Tibial nerve (tissue), 4 donors: ENCODE data around the gene ITPKB. TPM values are rescaled to one million over a fixed set of nuclear protein-coding genes. Genes with fewer than 3 reads are reported as not detected.
A peak's percentile ranks its signal among the peaks of the same experiment; 100 is the strongest.

Source experiments
- DNase-seq, 2 donors: peaks; one replicate each; pipeline ENCODE4 v3.0.0-alpha.2; 2019; ENCODE audit warnings: low spot score in 2 of 2
- H3K27ac ChIP-seq, 4 donors: fragments of 200-600 bp; sonication (generic) in 3 of 4; one replicate each; pipeline ENCODE4 v1.5.1; 2017 to 2019; ENCODE audit warnings: mild to moderate bottlenecking in 1 of 4
- H3K27me3 ChIP-seq, 2 donors: fragments of 200-600 bp; sonication (generic) in 1 of 2; one replicate each; pipeline versions ENCODE4 v1.5.1 to v1.6.0; 2017 to 2019
- H3K36me3 ChIP-seq, 3 donors: fragments of 200-600 bp; sonication (generic); one replicate each; pipeline ENCODE4 v1.5.1; 2018 to 2019
- H3K4me1 ChIP-seq, 4 donors: fragments of 200-600 bp; sonication (generic) in 3 of 4; one replicate each; pipeline ENCODE4 v1.5.1; 2017 to 2019
- H3K4me3 ChIP-seq, 4 donors: fragments of 200-600 bp; sonication (generic) in 3 of 4; one replicate each; pipeline ENCODE4 v1.5.1; 2017 to 2019; ENCODE audit warnings: mild to moderate bottlenecking in 1 of 4, moderate library complexity in 1 of 4
- H3K9me3 ChIP-seq, 4 donors: fragments of 200-600 bp; sonication (generic) in 3 of 4; one replicate each; pipeline ENCODE4 v1.5.1; 2017 to 2019
- EP300 ChIP-seq, 2 donors: sonication (generic); formaldehyde crosslinking; IDR thresholded peaks; one replicate each; pipeline ENCODE4 v1.6.1; 2017; ENCODE audit warnings: antibody characterized with exemption in 2 of 2, mild to moderate bottlenecking in 1 of 2
- POLR2A ChIP-seq, 2 donors: fragments of 450-650 bp; IDR thresholded peaks; one replicate each; pipeline ENCODE4 v1.6.1; 2017; ENCODE audit warnings: antibody characterized with exemption in 2 of 2, mild to moderate bottlenecking in 2 of 2, moderate library complexity in 2 of 2
- WGBS, 2 donors: methylation state at CpG; one replicate each; pipeline ENCODE4 v1.1.5; 2018; 5-methylcytosine and 5-hydroxymethylcytosine counted together
- total RNA-seq, 4 donors: library from RNA; depleted of rRNA; stranded (reverse); fragments of >200 nt; gene quantifications; one replicate each; pipeline ENCODE4 v1.1.0, GENCODE V29; 2016
- TF ChIP-seq, protein P1 (sequence below), 5 experiments: fragments of 200-600 bp in 3 of 5; fragments of 450-650 bp in 2 of 5; sonication (generic) in 3 of 5; IDR thresholded peaks; one replicate each; pipeline ENCODE4 v1.5.1; 2016 to 2019; ENCODE audit warnings: antibody characterized with exemption in 5 of 5, mild to moderate bottlenecking in 3 of 5, moderate library complexity in 2 of 5

Gene ITPKB
- total RNA-seq, 4 donors from 2014 or later: 49.2 to 82.0 (median 52.7) TPM

DNA sequence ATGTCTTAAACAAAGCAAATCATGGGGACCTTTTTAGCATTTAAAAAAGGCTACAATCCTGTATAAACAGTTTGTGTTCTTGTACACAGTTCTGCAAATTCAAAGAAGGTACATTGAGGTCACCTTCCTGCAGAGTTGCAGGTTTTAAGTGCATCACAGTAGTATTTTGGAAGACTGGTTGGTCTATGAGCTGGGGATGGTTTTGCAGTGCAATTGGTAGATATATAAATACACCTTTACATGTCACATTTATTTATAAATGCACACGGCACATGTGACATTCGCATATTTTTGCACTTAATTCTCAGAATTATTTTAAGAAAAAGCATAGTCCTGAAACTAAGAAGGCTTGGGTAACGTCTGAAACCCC lies 599 bp upstream of the ITPKB start:
- Histone ChIP-seq H3K4me1 (peaks cover 0 to 36% (median 32%) of the 10 kb centered on the region in 4 donors), H3K27me3 (no peaks in the 10 kb centered on the region), H3K4me3 (peak overlapping the region in 2 of 4 donors; percentile 89 to 91), H3K9me3 (peaks cover 0 to 4% (median 0%) of the 10 kb centered on the region in 4 donors), H3K36me3 (peaks cover 0 to 12% (median 0%) of the 10 kb centered on the region in 3 donors), H3K27ac (peak overlapping the region; percentile 92 to 97 (median 94))
- TF ChIP-seq POLR2A (IDR thresholded peaks at IDR 0.05): no peak
- TF ChIP-seq, protein P1, sequence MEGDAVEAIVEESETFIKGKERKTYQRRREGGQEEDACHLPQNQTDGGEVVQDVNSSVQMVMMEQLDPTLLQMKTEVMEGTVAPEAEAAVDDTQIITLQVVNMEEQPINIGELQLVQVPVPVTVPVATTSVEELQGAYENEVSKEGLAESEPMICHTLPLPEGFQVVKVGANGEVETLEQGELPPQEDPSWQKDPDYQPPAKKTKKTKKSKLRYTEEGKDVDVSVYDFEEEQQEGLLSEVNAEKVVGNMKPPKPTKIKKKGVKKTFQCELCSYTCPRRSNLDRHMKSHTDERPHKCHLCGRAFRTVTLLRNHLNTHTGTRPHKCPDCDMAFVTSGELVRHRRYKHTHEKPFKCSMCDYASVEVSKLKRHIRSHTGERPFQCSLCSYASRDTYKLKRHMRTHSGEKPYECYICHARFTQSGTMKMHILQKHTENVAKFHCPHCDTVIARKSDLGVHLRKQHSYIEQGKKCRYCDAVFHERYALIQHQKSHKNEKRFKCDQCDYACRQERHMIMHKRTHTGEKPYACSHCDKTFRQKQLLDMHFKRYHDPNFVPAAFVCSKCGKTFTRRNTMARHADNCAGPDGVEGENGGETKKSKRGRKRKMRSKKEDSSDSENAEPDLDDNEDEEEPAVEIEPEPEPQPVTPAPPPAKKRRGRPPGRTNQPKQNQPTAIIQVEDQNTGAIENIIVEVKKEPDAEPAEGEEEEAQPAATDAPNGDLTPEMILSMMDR (IDR thresholded peaks at IDR 0.05): no peak
- no peak for TF ChIP-seq EP300 (IDR thresholded peaks at IDR 0.05)
- 59 to 67% methylated on average over 3 of the region's 3 CpGs for WGBS, 2 donors
- DNase-seq: no peak

DNA sequence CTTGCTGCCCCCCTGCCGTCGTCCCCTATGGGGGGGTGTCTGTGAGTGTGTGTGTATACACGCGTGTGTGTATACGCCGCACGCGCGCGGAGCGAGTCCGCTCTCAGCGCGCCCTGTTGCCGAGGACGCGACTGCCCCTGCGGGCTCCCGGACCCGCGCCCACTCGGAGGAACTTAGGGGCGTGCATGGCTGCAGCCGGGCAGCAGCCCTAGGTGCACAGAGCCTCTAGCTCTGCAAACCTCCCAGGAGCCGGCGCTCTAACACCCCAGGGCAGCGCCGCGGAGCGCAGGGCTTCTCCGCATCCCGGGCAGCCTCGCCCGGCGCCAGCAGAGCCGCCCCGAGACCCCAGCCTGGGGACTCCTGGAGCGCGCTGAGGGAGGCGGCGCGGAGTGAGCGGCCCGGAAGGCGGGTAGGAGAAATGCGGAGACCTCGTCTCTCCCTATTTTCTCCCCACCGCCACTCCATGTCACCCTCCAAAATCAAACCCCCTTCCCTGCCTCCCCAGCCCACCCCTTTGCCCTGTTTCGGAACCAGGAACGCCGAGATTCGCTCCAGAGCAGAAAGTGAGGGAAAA lies 574 bp downstream of the ITPKB start:
- Histone ChIP-seq H3K27ac (peak overlapping the region; percentile 92 to 97 (median 94)), H3K4me1 (peaks cover 0 to 48% (median 42%) of the 10 kb centered on the region in 4 donors), H3K4me3 (peak overlapping the region; percentile 74 to 97 (median 90)), H3K27me3 (no peaks in the 10 kb centered on the region), H3K36me3 (peaks cover 0 to 12% (median 0%) of the 10 kb centered on the region in 3 donors), H3K9me3 (peaks cover 0 to 1% (median 0%) of the 10 kb centered on the region in 4 donors)
- DNase-seq: no peak
- WGBS, 2 donors: 0% methylated on average over 32 to 51 of the region's 52 CpGs
- TF ChIP-seq, protein P1 (IDR thresholded peaks at IDR 0.05): no peak
- TF ChIP-seq POLR2A (IDR thresholded peaks at IDR 0.05) (no peak), EP300 (IDR thresholded peaks at IDR 0.05) (no peak)

DNA sequence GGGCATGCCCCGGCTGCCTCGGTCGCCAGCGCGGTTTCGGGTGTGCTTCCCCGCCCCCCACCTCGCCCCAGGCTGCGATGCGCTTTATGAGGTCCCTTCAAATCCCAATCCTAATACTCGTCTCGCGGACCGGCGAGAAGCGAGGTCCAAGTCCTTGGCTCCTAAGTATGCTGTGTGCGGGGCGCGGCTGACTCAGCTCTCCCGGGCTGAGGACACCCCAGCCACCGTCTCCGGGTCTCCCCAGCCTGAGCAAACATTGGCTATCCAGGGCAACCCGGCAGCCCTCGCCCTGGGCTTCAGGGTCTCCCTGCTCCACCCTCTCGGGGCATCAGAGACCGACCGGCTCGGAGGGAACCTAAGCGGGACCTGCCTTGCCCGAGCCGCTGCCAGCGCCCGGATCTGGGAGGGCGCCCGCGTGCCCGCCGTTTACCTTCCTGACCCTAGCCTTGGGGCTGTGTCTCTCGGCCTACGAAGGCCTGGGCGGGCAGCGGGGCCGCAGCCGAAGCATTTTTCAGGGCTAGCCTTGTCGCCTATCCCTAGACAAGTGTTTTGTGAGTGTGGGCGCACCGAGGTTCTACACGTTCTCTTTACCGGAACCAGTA lies 1.2 kb downstream of the ITPKB start:
- WGBS, 2 donors: 0 to 1% methylated on average over 37 to 41 of the region's 49 CpGs
- TF ChIP-seq POLR2A (IDR thresholded peaks at IDR 0.05) (no peak), EP300 (IDR thresholded peaks at IDR 0.05) (peak in 1 of 2 donors; percentile 25)

DNA sequence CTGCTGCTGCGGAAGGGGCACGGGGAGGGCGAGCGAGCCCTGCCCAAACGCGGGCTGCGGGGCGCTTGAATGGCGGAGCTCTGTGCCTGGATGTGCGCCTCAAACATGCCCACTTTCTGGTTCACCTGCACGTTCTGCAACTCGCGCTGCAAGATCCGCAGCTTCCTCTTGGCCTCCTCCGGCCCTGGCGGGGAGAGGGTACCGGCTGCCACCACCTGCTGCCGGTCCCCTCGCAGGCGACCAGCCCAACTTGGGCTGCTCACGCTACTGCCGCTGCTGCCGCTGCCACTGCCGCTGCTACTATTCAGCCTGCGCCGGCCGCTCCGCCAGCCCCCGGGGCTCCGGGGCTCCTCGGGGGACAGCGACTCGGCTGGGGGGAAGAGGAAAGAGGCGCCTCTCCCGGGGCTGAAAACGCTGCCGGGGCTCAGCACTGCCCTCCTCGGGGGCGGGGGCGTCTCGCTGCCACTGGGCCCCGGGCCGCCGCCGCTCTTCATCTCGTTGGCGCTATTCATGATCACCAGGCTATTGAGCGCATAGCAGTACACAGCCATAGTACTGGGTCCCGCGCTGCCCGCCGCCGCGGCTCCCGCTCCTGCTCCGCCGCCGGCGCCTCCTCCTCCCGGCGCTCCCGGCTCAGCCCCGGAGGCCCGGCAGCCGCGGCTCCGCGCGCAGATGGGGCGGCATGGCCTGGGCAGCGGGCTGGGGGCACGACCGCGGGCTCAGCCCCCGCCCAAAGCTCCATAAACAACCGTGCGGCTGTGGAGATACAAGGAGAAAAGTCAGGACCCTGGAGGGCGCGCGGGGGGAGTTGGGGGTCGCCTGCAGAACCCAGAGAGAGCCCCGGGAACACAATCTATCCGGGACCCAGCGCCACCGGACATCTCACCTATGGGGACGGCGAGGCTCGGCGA lies 1.9 kb downstream of the ITPKB start:
- peaks cover 0 to 19% (median 0%) of the 10 kb centered on the region in 3 donors for H3K36me3 ChIP-seq
- peak in 1 of 2 donors; percentile 27 for TF ChIP-seq EP300 (IDR thresholded peaks at IDR 0.05)
- TF ChIP-seq POLR2A (IDR thresholded peaks at IDR 0.05): peak; percentile 27 to 47
- TF ChIP-seq, protein P1 (IDR thresholded peaks at IDR 0.05): peak in 3 of 5 experiments; percentile 9 to 19 (median 17)
- H3K27me3 ChIP-seq: no peaks in the 10 kb centered on the region
- peak overlapping the region; percentile 74 to 97 (median 90) for H3K4me3 ChIP-seq
- peaks cover 0 to 60% (median 49%) of the 10 kb centered on the region in 4 donors for H3K4me1 ChIP-seq
- no peaks in the 10 kb centered on the region for H3K9me3 ChIP-seq
- WGBS, 2 donors: 21 to 60% methylated on average over 15 to 62 of the region's 89 CpGs
- DNase-seq: no peak
- peak overlapping the region; percentile 92 to 97 (median 94) for H3K27ac ChIP-seq

More for the DNA sequence above, 1.2 kb downstream of the ITPKB start:
- peaks cover 0 to 54% (median 44%) of the 10 kb centered on the region in 4 donors for H3K4me1 ChIP-seq
- H3K9me3 ChIP-seq: no peaks in the 10 kb centered on the region
- DNase-seq: peak; percentile 43 to 57
- H3K36me3 ChIP-seq: peaks cover 0 to 18% (median 0%) of the 10 kb centered on the region in 3 donors
- H3K27ac ChIP-seq: peak overlapping the region; percentile 92 to 97 (median 94)
- H3K4me3 ChIP-seq: peak overlapping the region; percentile 74 to 97 (median 90)
- no peaks in the 10 kb centered on the region for H3K27me3 ChIP-seq
